ENCODE results near the gene CARD6.
A peak's percentile ranks its signal among the peaks of the same experiment; 100 is the strongest.
"Not testable (repeated sequence)": the region's sequence is repeated elsewhere in the genome, so short reads cannot be mapped to it uniquely, and the experiment has no call there.

CARD6 gene

DNA sequence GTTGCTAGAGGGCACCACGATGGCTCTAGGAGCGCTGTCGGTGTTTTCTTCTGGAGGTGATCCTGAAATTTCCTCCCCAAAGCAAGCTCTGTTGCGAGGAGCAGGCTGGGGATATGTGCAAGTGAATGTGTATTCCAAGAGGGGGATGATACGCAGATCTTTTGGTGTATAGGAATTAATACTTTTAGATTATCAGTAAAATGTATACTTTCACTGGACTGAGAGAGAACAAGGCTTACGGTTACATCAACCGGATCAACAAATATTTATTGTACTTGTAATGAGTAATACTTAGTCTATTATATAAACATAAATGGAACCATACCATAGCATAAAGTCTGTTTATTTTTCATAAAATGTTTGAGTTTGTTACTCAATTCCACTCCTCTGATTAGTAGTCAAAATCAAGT, 42.4 kb upstream of the CARD6 start:
- H3K4me3 ChIP-seq (ENCODE audit: low read depth, low read length) = peak overlapping the region; percentile 80
- peak; percentile 48 for DNase-seq (ENCODE audit: low read depth)
- no peak for TF ChIP-seq CTCF (IDR thresholded peaks at IDR 0.05; ENCODE audit: insufficient read depth, low read depth, low read length, missing control alignments)

- DNase-seq (ENCODE audit: low read depth) = no peak
- TF ChIP-seq CTCF (IDR thresholded peaks at IDR 0.05; ENCODE audit: insufficient read depth, low read depth, low read length, missing control alignments) = no peak
- H3K4me3 ChIP-seq (ENCODE audit: low read depth, low read length) = no peak overlapping the region
Measured at GRCh38 chr5:40799258-40799657, 41.9 kb upstream of the CARD6 start.

GRCh38 chr5:40801771-40802562, 39.2 kb upstream of the CARD6 start:
- TF ChIP-seq CTCF (IDR thresholded peaks at IDR 0.05; ENCODE audit: insufficient read depth, low read depth, low read length, missing control alignments) = no peak
- DNase-seq (ENCODE audit: low read depth) = no peak

GRCh38 chr5:40812125-40812524, 29.0 kb upstream of the CARD6 start:
- DNase-seq (ENCODE audit: low read depth) = no peak
- no peak overlapping the region for H3K4me3 ChIP-seq (ENCODE audit: low read depth, low read length)
- no peak for TF ChIP-seq CTCF (IDR thresholded peaks at IDR 0.05; ENCODE audit: insufficient read depth, low read depth, low read length, missing control alignments)

More at GRCh38 chr5:40801771-40802562, 39.2 kb upstream of the CARD6 start:
- no peak overlapping the region for H3K4me3 ChIP-seq (ENCODE audit: low read depth, low read length)

GRCh38 chr5:40813698-40814281, 27.4 kb upstream of the CARD6 start:
- DNase-seq (ENCODE audit: low read depth) = no peak
- no peak overlapping the region for H3K4me3 ChIP-seq (ENCODE audit: low read depth, low read length)
- TF ChIP-seq CTCF (IDR thresholded peaks at IDR 0.05; ENCODE audit: insufficient read depth, low read depth, low read length, missing control alignments) = no peak

GRCh38 chr5:40823459-40823858, 17.7 kb upstream of the CARD6 start:
- TF ChIP-seq CTCF (IDR thresholded peaks at IDR 0.05; ENCODE audit: insufficient read depth, low read depth, low read length, missing control alignments) = no peak
- no peak overlapping the region for H3K4me3 ChIP-seq (ENCODE audit: low read depth, low read length)
- no peak for DNase-seq (ENCODE audit: low read depth)

DNA sequence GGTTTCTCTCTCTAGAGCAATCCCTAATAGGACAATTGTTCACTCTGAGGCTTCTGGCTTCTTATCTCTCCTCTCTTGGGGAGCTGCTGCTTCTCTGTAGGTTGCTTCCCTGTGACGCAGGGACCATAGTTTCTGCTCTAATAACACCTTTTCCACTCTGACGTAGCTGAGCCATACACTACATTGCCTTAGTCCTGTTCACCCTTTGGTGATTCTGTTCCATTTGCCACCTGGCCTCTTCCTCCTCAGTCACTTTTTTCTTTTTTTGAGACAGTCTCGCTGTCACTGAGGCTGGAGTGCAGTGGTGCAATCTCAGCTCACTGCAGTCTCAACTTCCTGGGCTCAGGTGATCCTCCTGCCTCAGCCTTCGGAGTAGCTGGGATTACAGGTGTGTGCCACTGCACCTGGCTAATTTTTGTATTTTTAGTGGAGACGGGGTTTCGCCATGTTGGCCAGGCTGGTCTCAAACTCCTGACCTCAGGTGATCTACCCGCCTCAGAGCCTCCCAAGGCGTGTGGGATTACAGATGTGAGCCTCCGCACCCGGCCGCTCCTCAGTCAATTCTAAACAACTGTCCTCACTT, 15.6 kb upstream of the CARD6 start:
- not testable (repeated sequence) for H3K4me3 ChIP-seq (ENCODE audit: low read depth, low read length)
- peak; percentile 30 for DNase-seq (ENCODE audit: low read depth)
